Measurements from ENCODE around the gene CTNNA3.

GRCh38 chr10:67606572-67606971 is 89.4 kb downstream of the CTNNA3 start:
- TF ChIP-seq CTCF (IDR thresholded peaks at IDR 0.05; ENCODE audit: insufficient read depth, low read length, poor library complexity, severe bottlenecking) (no peak), EZH2phosphoT487 (conservative IDR thresholded peaks at IDR 0.05; ENCODE audit: low read length) (no peak)
